ENCODE data around the gene NSUN4.

NSUN4 gene

GRCh38 chr1:46407636-46408035, 67.0 kb downstream of the NSUN4 start:
- DNase-seq = no peak

GRCh38 chr1:46408356-46409062, 67.9 kb downstream of the NSUN4 start:
- no peak for DNase-seq

DNA sequence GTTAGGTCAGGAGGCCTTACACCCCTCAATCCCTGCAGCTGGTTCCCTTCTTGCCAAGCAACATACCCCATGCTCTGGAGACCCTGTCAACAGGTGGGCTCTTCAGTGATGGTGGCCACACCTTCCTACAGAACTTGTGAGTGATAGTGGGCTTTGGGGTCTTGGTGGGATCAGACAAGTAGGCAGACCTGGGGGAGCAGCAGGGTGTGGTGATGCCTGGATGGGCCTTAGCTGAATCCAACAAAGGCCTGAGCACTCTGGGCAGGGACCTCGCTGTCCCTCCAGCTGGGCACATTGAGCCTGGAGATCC, 68.4 kb downstream of the NSUN4 start:
- no peak for DNase-seq

GRCh38 chr1:46410156-46411009, 69.8 kb downstream of the NSUN4 start:
- no peak for DNase-seq

- no peak for DNase-seq
Measured at GRCh38 chr1:46411010-46411405, 70.4 kb downstream of the NSUN4 start.

Measured in suppressor macrophage treated with lipopolysaccharide for 1 hour (primary cell).